Thyroid gland (tissue), 4 donors: ENCODE data around the gene SP9. TPM values are rescaled to one million over a fixed set of nuclear protein-coding genes. Genes with fewer than 3 reads are reported as not detected.

Experiments
- DNase-seq, 2 donors: peaks; one replicate each; pipeline ENCODE4 v3.0.0-alpha.2; 2019
- H3K27ac ChIP-seq, 3 donors: fragments of 200-600 bp; sonication (generic); 1 replicate in 2 of 3; 2 replicates in 1 of 3; pipeline ENCODE4 v1.5.1; 2016 to 2019; ENCODE audit warnings: mild to moderate bottlenecking in 1 of 3, moderate library complexity in 1 of 3
- H3K27me3 ChIP-seq: fragments of 200-600 bp; sonication (generic); one replicate; pipeline ENCODE4 v1.5.1; 2019
- H3K36me3 ChIP-seq, 2 donors: fragments of 200-600 bp; sonication (generic); one replicate each; pipeline ENCODE4 v1.5.1; 2016 to 2019
- H3K4me1 ChIP-seq, 2 donors: fragments of 200-600 bp; sonication (generic); one replicate each; pipeline ENCODE4 v1.5.1; 2017 to 2019
- H3K4me3 ChIP-seq, 3 donors: fragments of 200-600 bp; sonication (generic); replicated peaks in 1 of 3; 1 replicate in 2 of 3; 2 replicates in 1 of 3; pipeline ENCODE4 v1.5.1; 2016; ENCODE audit warnings: mild to moderate bottlenecking in 1 of 3
- H3K9me3 ChIP-seq: fragments of 200-600 bp; sonication (generic); one replicate; pipeline ENCODE4 v1.5.1; 2017
- CTCF ChIP-seq, 6 experiments: fragments of 200-600 bp in 3 of 6; fragments of 450-650 bp in 3 of 6; sonication (generic) in 3 of 6; IDR thresholded peaks; one replicate each; pipeline ENCODE4 v1.5.1; 2016 to 2019; ENCODE audit warnings: antibody characterized with exemption in 6 of 6, mild to moderate bottlenecking in 2 of 6, inconsistent platforms in 1 of 6, moderate library complexity in 1 of 6
- POLR2A ChIP-seq, 2 donors: fragments of 450-650 bp; IDR thresholded peaks; one replicate each; pipeline ENCODE4 v1.6.1; 2017; ENCODE audit warnings: antibody characterized with exemption in 2 of 2, mild to moderate bottlenecking in 2 of 2, moderate library complexity in 1 of 2
- WGBS, 2 donors: methylation state at CpG; one replicate each; pipeline ENCODE4 v1.1.5; 2017; 5-methylcytosine and 5-hydroxymethylcytosine counted together
- intact Hi-C: fragments of 100-400 bp; cut with DNase I; formaldehyde crosslinking; loops from one replicate; pipeline ENCODE4 v1.15.1; 2023
- total RNA-seq, 4 donors: library from RNA; depleted of rRNA; stranded (reverse); fragments of >200 nt; gene quantifications; one replicate each; pipeline ENCODE4 v1.2.3, GENCODE V29; 2016

SP9 gene
- total RNA-seq, 4 donors from 2014 or later = not detected

DNA sequence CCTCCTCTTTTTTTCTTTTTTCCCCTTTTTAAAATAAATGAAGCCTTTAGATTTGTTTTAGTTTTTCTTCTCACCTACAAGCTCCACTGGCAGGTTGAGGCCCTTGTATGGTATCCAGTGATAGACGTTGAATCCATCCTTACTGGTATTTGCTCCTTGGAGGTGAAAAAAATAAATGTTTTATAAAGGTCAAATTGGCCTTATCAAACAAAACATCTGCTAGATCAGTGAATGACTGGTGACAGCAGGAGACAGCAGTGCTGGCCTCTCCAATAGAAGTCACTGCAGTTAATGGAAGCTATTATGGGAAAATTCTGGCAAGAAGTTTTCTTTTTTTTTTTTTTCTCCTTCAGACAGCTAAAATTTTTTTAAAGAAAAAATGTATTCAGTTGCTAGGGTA is 12.6 kb upstream of the SP9 start:
- Histone ChIP-seq H3K9me3 (no peaks in the 10 kb centered on the region), H3K27me3 (peaks cover 13% of the 10 kb centered on the region), H3K36me3 (no peaks in the 10 kb centered on the region), H3K4me1 (peaks cover 9 to 12% of the 10 kb centered on the region in 2 donors), H3K4me3 (no peak overlapping the region), H3K27ac (no peak overlapping the region)
- WGBS, 2 donors = 78 to 79% methylated on average over 1 of the region's 1 CpG
- TF ChIP-seq POLR2A (IDR thresholded peaks at IDR 0.05) (no peak), CTCF (IDR thresholded peaks at IDR 0.05) (no peak)
- intact Hi-C loops = no loop called here
- DNase-seq = no peak

DNA sequence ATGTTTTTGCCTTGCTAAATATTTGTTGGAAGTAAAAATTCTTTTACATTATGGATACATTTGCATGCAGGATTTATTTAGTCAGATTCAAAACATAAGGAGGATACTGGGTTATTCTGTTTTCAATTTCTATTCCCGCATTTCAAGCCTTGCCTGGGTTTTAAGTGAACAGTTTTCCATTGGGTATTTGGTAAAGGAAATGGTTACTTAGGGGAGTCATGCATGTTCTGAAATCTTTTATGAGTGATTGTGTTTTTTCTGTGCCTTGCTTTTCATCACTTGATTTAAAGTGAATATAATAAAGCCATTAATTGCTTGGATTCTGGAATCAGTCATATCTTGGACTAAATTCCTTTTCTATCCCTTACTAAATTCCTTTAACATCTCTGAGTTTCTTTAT is 12.0 kb upstream of the SP9 start:
- H3K27me3 ChIP-seq = peaks cover 19% of the 10 kb centered on the region

GRCh38 chr2:174324530-174324929 is 10.2 kb upstream of the SP9 start:
- no peak for DNase-seq
- Histone ChIP-seq H3K27ac (no peak overlapping the region), H3K9me3 (no peaks in the 10 kb centered on the region), H3K36me3 (no peaks in the 10 kb centered on the region), H3K27me3 (peaks cover 36% of the 10 kb centered on the region), H3K4me1 (peaks cover 12 to 17% of the 10 kb centered on the region in 2 donors), H3K4me3 (no peak overlapping the region)
- 72 to 83% methylated on average over 2 of the region's 2 CpGs for WGBS, 2 donors
- intact Hi-C loops = no loop called here
- TF ChIP-seq CTCF (IDR thresholded peaks at IDR 0.05) (no peak), POLR2A (IDR thresholded peaks at IDR 0.05) (no peak)

More for the DNA sequence above, 12.0 kb upstream of the SP9 start:
- no peak for DNase-seq
- Histone ChIP-seq H3K4me1 (peaks cover 9 to 13% of the 10 kb centered on the region in 2 donors), H3K36me3 (no peaks in the 10 kb centered on the region), H3K4me3 (no peak overlapping the region), H3K27ac (no peak overlapping the region), H3K9me3 (no peaks in the 10 kb centered on the region)
- intact Hi-C loops = no loop called here
- TF ChIP-seq CTCF (IDR thresholded peaks at IDR 0.05) = no peak
- TF ChIP-seq POLR2A (IDR thresholded peaks at IDR 0.05) = no peak
- WGBS, 2 donors = 70 to 75% methylated on average over 1 of the region's 1 CpG

- Histone ChIP-seq H3K4me1 (peaks cover 12 to 17% of the 10 kb centered on the region in 2 donors), H3K27ac (no peak overlapping the region), H3K27me3 (peaks cover 46% of the 10 kb centered on the region), H3K36me3 (no peaks in the 10 kb centered on the region), H3K9me3 (no peaks in the 10 kb centered on the region), H3K4me3 (no peak overlapping the region)
- no peak for TF ChIP-seq POLR2A (IDR thresholded peaks at IDR 0.05)
- TF ChIP-seq CTCF (IDR thresholded peaks at IDR 0.05) = no peak
- WGBS, 2 donors = 60% methylated on average over 30 of the region's 30 CpGs
- intact Hi-C loops = no loop called here
- no peak for DNase-seq
Measured at GRCh38 chr2:174325373-174326160, 9.2 kb upstream of the SP9 start.
